Measurements from ENCODE around the gene HCN4.

The HCN4 gene

GRCh38 chr15:73287019-73287418, 81.7 kb downstream of the HCN4 start:
- peak; percentile 85 for DNase-seq

DNA sequence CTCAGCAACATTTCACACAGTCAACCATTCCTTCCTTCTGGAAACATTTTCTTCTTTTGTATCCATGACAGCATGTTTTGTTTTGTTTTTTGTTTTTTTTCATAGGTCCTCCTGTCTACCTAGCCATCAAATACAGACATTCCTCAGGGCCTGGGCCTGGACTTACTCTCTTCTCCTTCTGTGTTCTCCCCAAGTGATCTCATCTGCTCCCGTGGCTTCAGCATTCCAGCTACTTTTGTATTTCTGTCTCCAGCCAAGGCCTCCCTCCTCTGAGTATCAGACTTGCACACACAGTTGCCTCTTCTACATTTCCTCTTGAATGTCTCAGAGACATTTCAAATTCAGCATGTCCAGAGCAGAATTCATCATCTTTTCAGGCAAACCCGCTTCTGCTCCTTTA, 82.4 kb downstream of the HCN4 start:
- no peak for DNase-seq

- no peak for DNase-seq
Observed at GRCh38 chr15:73284090-73284716, 84.6 kb downstream of the HCN4 start.

- no peak for DNase-seq
Observed at GRCh38 chr15:73283366-73283962, 85.3 kb downstream of the HCN4 start.

- DNase-seq, result no peak
Observed at GRCh38 chr15:73282567-73283365, 86.0 kb downstream of the HCN4 start.

- DNase-seq, result no peak
Observed at GRCh38 chr15:73275862-73276261, 92.9 kb downstream of the HCN4 start.

DNA sequence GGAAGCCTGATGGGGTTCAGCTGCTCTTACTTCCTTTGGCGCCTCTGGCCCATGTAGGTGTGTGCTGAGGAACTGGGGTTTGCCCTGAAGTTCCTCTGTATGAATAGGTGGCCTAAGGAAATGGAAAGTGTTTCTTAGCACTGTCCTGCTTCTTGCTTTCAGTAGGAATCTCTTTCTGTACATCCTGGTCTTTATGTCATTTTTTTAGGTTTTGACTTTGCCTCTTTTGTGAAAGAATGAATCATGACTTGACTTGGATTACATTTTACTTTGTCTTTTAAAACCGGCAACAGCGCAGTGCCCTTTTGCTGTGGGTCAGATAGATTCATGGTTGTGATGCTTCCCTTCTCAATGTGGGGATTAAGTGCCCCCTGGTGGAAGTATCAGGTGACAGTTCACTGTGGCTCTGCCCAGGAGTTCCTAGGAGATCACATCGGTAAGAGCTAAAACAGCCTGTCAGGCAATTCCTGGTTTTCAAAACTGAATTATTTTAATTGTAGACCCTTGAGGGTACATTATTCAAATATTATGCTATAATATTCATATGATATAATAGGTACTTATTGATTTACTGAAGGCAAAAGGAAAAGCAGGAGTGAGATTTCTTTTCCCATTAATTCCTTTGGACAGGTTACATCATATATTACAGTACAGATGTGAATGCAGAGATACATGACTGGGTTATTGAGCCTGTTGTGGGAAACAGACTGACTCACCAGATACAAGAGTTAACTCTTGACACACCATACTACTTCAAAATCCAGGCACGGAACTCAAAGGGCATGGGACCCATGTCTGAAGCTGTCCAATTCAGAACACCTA, 95.4 kb downstream of the HCN4 start:
- DNase-seq, result peak; percentile 43

DNA sequence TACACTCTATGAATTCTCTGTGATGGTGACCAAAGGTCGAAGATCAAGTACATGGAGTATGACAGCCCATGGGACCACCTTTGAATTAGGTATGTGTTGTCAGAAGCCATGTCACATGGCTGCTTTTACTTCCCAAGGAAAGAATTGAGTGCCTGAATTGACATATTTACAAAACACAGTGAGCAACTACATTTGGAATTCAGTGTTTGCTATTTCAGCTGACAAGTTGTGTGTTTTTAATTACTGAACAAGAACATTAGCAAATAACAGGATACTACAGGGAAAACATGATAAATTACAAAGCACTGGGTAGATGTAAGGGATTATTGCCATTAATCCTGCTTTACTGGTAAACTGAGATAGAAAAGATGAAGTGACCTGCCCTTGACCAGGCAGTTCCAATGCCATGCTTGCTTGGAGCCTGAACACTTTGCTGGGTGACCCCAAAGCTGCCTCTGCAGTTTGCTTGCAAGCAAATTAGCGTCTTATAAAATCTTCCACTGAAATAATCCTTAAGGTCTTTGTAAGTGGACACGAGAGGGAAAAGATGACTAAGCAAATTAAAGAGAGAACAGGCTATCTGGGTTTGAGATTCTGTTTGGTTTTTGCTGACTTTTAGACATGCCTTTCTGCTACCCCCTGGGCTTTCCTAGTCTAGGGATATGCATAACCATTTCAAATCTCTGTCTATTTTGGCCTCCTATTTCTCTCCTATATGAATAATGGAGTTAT, 98.2 kb downstream of the HCN4 start:
- no peak for DNase-seq
